H9 (cell line): ENCODE measurements around the gene ISCA1. TPM values are rescaled to one million over a fixed set of nuclear protein-coding genes. Genes with fewer than 3 reads are reported as not detected.

Experiments
- DNase-seq: peaks from one replicate; pipeline ENCODE4 v3.0.0-alpha.2; 2017
- H2AFZ ChIP-seq: one replicate; pipeline ENCODE4 v1.6.1; 2013; ENCODE audit warnings: mild to moderate bottlenecking, low read length, control low read depth, moderate library complexity
- H2AK5ac ChIP-seq: 2 replicates; pipeline ENCODE4 v1.6.1; 2013; ENCODE audit warnings: low read length, control low read depth, mixed read lengths; ENCODE audit not compliant: insufficient read length
- H2BK120ac ChIP-seq: one replicate; pipeline ENCODE4 v1.6.1; 2013; ENCODE audit warnings: low read depth, mild to moderate bottlenecking, low read length, control low read depth, inconsistent platforms; ENCODE audit not compliant: poor library complexity, severe bottlenecking
- H2BK12ac ChIP-seq: 2 replicates; pipeline ENCODE4 v1.6.1; 2013; ENCODE audit warnings: low read length, control low read depth, mixed read lengths, low read depth; ENCODE audit not compliant: insufficient read length
- H2BK15ac ChIP-seq: 2 replicates; pipeline ENCODE4 v1.6.1; 2013; ENCODE audit warnings: low read depth, low read length, control low read depth
- H2BK20ac ChIP-seq: one replicate; pipeline ENCODE4 v1.6.1; 2013; ENCODE audit warnings: low read depth, mild to moderate bottlenecking, low read length, control low read depth, inconsistent platforms; ENCODE audit not compliant: poor library complexity, severe bottlenecking
- H2BK5ac ChIP-seq: 2 replicates; pipeline ENCODE4 v1.6.1; 2013; ENCODE audit warnings: low read length, control low read depth, mixed read lengths; ENCODE audit not compliant: insufficient read length
- H3K14ac ChIP-seq: 2 replicates; pipeline ENCODE4 v1.6.1; 2013; ENCODE audit warnings: low read length, control low read depth; ENCODE audit not compliant: insufficient read depth
- H3K18ac ChIP-seq: 2 replicates; pipeline ENCODE4 v1.6.1; 2013; ENCODE audit warnings: low read depth, mild to moderate bottlenecking, mixed read lengths, low read length, control low read depth; ENCODE audit not compliant: insufficient read length
- H3K23ac ChIP-seq: 2 replicates; pipeline ENCODE4 v1.6.1; 2013; ENCODE audit warnings: low read length, control low read depth, mixed read lengths, low read depth; ENCODE audit not compliant: insufficient read length
- H3K23me2 ChIP-seq: 2 replicates; pipeline ENCODE4 v1.6.1; 2013; ENCODE audit warnings: low read depth, mild to moderate bottlenecking, mixed read lengths, low read length, control low read depth; ENCODE audit not compliant: insufficient read length, poor library complexity, severe bottlenecking
- H3K27ac ChIP-seq: 2 replicates; pipeline ENCODE4 v1.5.1; 2013; ENCODE audit warnings: low read length, control low read depth, mixed read lengths, low read depth; ENCODE audit not compliant: insufficient read length
- H3K27me3 ChIP-seq: 2 replicates; pipeline ENCODE4 v1.6.1; 2013; ENCODE audit warnings: low read length, control low read depth, inconsistent platforms; ENCODE audit not compliant: insufficient read depth
- H3K4ac ChIP-seq: 2 replicates; pipeline ENCODE4 v1.6.1; 2013; ENCODE audit warnings: low read depth, mild to moderate bottlenecking, control low read depth, inconsistent platforms, low read length, moderate library complexity
- H3K4me1 ChIP-seq: 2 replicates; pipeline ENCODE4 v1.6.1; 2013; ENCODE audit warnings: low read length, control low read depth, inconsistent platforms; ENCODE audit not compliant: insufficient read depth
- H3K4me2 ChIP-seq: 2 replicates; pipeline ENCODE4 v1.6.1; 2013; ENCODE audit warnings: low read length, control low read depth, mixed read lengths; ENCODE audit not compliant: insufficient read length, insufficient read depth
- H3K56ac ChIP-seq: 2 replicates; pipeline ENCODE4 v1.6.1; 2013; ENCODE audit warnings: low read depth, mild to moderate bottlenecking, mixed read lengths, low read length, control low read depth; ENCODE audit not compliant: insufficient read length
- H3K79me1 ChIP-seq: 2 replicates; pipeline ENCODE4 v1.6.1; 2013; ENCODE audit warnings: low read depth, mild to moderate bottlenecking, moderate library complexity, low read length, control low read depth, inconsistent platforms; ENCODE audit not compliant: insufficient read depth, poor library complexity, severe bottlenecking
- H3K79me2 ChIP-seq: 2 replicates; pipeline ENCODE4 v1.6.1; 2013; ENCODE audit warnings: low read length, control low read depth, inconsistent platforms; ENCODE audit not compliant: insufficient read depth
- H3K9ac ChIP-seq: 2 replicates; pipeline ENCODE4 v1.6.1; 2013; ENCODE audit warnings: low read length, control low read depth, mixed read lengths; ENCODE audit not compliant: insufficient read length; ENCODE audit errors: extremely low read depth
- H3K9me3 ChIP-seq: one replicate; pipeline ENCODE4 v1.6.1; 2013; ENCODE audit warnings: low read depth, low read length, inconsistent platforms; ENCODE audit not compliant: control insufficient read depth
- H3T11ph ChIP-seq: one replicate; pipeline ENCODE4 v1.6.1; 2013; ENCODE audit warnings: mild to moderate bottlenecking, low read length, control low read depth, inconsistent platforms
- H4K20me1 ChIP-seq: one replicate; pipeline ENCODE4 v1.6.1; 2013; ENCODE audit not compliant: control insufficient read depth, insufficient read length, insufficient read depth
- H4K5ac ChIP-seq: 2 replicates; pipeline ENCODE4 v1.6.1; 2013; ENCODE audit warnings: low read depth, mild to moderate bottlenecking, mixed read lengths, low read length, control low read depth; ENCODE audit not compliant: insufficient read length
- H4K8ac ChIP-seq: replicated peaks from 2 replicates; pipeline ENCODE4 v1.6.1; 2013; ENCODE audit warnings: low read length, control low read depth, mixed read lengths, low read depth; ENCODE audit not compliant: insufficient read length
- H4K91ac ChIP-seq: 2 replicates; pipeline ENCODE4 v1.6.1; 2013; ENCODE audit warnings: low read depth, mild to moderate bottlenecking, moderate library complexity, mixed read lengths, low read length, control low read depth; ENCODE audit not compliant: insufficient read length
- H3K27ac Mint-ChIP-seq, 3 experiments: 2 replicates in 2 of 3; 3 replicates in 1 of 3; pipeline ENCODE4 v1.8.0; 2020 to 2021; ENCODE audit warnings: mixed read lengths in 3 of 3, mild to moderate bottlenecking in 1 of 3, moderate library complexity in 1 of 3
- H3K27me3 Mint-ChIP-seq: 2 replicates; pipeline ENCODE4 v1.8.0; 2021; ENCODE audit warnings: low read depth, mild to moderate bottlenecking, moderate library complexity, mixed read lengths
- H3K36me3 Mint-ChIP-seq, 3 experiments: 2 replicates in 2 of 3; 3 replicates in 1 of 3; pipeline ENCODE4 v1.8.0; 2020 to 2021; ENCODE audit warnings: low read depth in 3 of 3, mixed read lengths in 3 of 3; ENCODE audit not compliant: insufficient read depth in 1 of 3
- H3K4me1 Mint-ChIP-seq, 2 experiments: 2 replicates each; pipeline ENCODE4 v1.8.0; 2020; ENCODE audit warnings: mixed read lengths in 2 of 2
- H3K4me3 Mint-ChIP-seq, 2 experiments: 2 replicates in 1 of 2; 3 replicates in 1 of 2; pipeline ENCODE4 v1.8.0; 2020 to 2021; ENCODE audit warnings: mild to moderate bottlenecking in 2 of 2, mixed read lengths in 2 of 2, moderate library complexity in 1 of 2
- H3K9me3 Mint-ChIP-seq, 2 experiments: 2 replicates in 1 of 2; 3 replicates in 1 of 2; pipeline ENCODE4 v1.8.0; 2020; ENCODE audit warnings: mild to moderate bottlenecking in 2 of 2, mixed read lengths in 2 of 2, moderate library complexity in 1 of 2
- CTCF ChIP-seq: fragments of 200-600 bp; sonication (generic); conservative IDR thresholded peaks from 3 replicates; pipeline ENCODE4 v1.8.0; 2021; ENCODE audit warnings: antibody characterized with exemption, mild to moderate bottlenecking
- WGBS: extraction: QIAGEN DNeasy Blood & Tissue Kit; methylation state at CpG from one replicate; pipeline ENCODE4 v1.1.7; 2013; ENCODE audit warnings: missing lambda C conversion rate, low lambda C conversion rate, mixed read lengths; ENCODE audit not compliant: insufficient read length; ENCODE audit errors: extremely low coverage; 5-methylcytosine and 5-hydroxymethylcytosine counted together
- total RNA-seq: library from RNA; stranded (reverse); gene quantifications from 2 replicates; pipeline ENCODE4 v1.2.1, GENCODE V29; 2021

The ISCA1 gene
- total RNA-seq, 1 experiment from 2014 or later = 33.3 TPM

GRCh38 chr9:86329649-86330048 is 47.3 kb upstream of the ISCA1 start:
- Histone ChIP-seq H3K23ac (no peak overlapping the region), H3K4ac (no peak overlapping the region), H3K27me3 (no peaks in the 10 kb centered on the region), H4K5ac (no peak overlapping the region), H2BK12ac (no peak overlapping the region), H2BK20ac (no peak overlapping the region), H3K27ac (no peak overlapping the region), H3K9ac (no peak overlapping the region), H4K20me1 (no peaks in the 10 kb centered on the region), H2AFZ (no peak overlapping the region), H3T11ph (no peak overlapping the region), H2AK5ac (no peak overlapping the region), H3K56ac (no peak overlapping the region), H2BK5ac (no peak overlapping the region), H3K4me2 (no peak overlapping the region), H3K23me2 (no peaks in the 10 kb centered on the region), H3K79me2 (no peaks in the 10 kb centered on the region), H3K9me3 (no peaks in the 10 kb centered on the region), H3K4me1 (no peaks in the 10 kb centered on the region), H2BK15ac (no peak overlapping the region), H3K18ac (no peak overlapping the region), H3K79me1 (no peaks in the 10 kb centered on the region), H3K14ac (no peak overlapping the region), H4K8ac (no peak overlapping the region), H4K91ac (no peak overlapping the region), H2BK120ac (no peak overlapping the region)
- TF ChIP-seq CTCF = no peak
- peaks cover 9 to 59% (median 47%) of the 10 kb centered on the region in 3 experiments; a peak in 6 of 7 replicates for H3K36me3 Mint-ChIP-seq
- peaks cover 11 to 16% of the 10 kb centered on the region in 2 experiments for H3K4me1 Mint-ChIP-seq
- no peaks in the 10 kb centered on the region for H3K9me3 Mint-ChIP-seq
- no peak overlapping the region; a peak in 2 of 7 replicates for H3K27ac Mint-ChIP-seq
- H3K4me3 Mint-ChIP-seq = no peak overlapping the region
- no peak for DNase-seq
- WGBS = no CpG with 5 or more reads among the region's 1 CpG
- no peaks in the 10 kb centered on the region; the same call in 1 of the 2 replicates for H3K27me3 Mint-ChIP-seq
